ENCODE measurements around the gene DNPH1.

Gene DNPH1

DNA sequence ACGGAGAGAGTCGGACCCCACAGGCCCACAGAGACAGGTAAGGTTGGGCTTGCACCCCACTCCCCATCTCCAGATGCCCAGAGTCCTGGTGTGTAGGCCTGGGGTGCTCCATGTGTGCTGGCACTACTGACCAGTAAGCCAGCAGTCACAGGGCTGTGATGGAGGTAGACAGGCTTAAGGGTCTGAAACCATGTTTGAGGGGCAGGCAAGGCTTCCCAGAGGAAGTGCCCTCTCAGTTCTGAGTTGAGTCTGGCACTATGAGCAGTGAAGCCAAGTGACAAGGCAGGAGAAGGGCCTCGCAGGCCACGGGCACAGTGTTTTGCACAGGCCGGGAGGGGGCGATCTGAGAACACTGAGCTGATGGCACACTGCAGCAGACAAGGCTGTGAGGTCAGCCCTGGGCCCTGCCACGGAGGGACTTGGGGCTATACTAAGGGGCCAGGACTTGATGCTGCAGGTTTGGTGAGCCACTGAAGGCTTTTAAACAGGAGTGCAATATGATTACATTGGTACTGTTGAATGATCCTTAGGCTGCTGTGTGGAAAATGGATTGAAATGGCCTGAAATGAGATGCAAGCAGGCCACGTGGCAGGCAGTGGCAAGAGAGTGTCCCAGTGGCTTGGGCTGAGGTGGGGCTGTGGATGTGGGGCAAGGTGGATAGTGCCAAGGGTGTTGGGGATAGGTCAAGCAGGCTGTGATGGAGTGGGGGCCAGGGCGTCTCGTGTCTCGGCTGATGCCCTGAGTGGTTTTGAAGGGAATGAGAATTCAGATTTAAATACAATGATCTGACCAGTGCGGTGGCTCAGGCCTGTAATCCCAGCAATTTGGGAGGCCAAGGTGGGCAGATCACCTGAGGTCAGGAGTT lies 34.3 kb upstream of the DNPH1 start:
- DNase-seq (ENCODE audit: low read depth, low spot score) = no peak

DNA sequence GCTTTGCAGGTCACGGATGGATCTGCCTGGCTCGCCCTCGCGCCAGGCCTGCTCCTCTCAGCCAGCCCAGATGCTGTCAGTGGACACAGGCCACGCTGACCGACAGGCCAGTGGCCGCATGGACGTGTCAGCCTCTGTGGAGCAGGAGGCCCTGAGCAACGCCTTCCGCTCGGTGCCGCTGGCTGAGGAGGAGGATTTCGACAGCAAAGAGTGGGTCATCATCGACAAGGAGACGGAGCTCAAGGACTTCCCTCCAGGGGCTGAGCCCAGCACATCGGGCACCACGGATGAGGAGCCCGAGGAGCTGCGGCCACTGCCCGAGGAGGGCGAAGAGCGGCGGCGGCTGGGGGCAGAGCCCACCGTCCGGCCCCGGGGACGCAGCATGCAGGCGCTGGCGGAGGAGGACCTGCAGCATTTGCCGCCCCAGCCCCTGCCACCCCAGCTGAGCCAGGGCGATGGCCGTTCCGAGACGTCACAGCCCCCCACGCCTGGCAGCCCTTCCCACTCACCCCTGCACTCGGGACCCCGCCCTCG lies 33.6 kb upstream of the DNPH1 start:
- DNase-seq (ENCODE audit: low read depth, low spot score) = no peak

DNA sequence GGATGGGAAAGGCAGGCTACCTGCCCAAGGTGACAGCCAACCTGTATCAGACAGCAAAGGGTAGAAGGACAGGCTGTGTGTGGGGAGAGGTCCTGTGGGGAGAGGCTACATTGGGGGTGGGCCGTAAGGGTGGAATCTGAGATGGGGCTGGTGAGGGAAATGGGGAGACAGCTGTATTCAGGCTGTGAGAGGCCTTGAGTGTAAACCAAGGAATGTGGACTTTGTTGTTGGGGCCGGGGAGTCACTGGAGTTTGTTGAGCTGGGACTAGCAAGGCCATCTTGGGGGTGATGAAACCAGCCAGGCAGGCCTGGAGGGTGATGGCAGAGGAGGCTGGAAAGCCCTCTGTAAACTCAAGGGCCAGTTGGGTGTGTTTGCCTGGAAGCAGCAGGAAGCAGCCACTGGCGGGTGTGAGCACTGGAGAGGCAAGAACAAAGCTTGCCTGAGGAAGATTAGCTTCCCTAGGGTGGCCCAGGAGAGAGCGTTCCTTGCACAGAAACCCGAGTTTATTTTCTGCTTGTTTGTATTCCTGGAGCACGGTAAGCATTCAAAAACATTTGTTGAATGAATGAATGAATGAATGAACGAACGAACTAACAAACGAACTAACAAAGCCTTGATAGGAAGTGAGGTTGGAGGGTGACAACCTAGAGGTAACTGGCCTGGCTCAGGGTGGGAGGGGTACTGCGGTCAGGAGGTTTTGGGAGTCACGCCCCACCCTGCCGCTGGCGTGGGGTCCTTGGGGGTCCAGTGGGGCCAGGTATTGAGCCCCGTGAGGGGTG lies 32.9 kb upstream of the DNPH1 start:
- no peak for DNase-seq (ENCODE audit: low read depth, low spot score)

DNA sequence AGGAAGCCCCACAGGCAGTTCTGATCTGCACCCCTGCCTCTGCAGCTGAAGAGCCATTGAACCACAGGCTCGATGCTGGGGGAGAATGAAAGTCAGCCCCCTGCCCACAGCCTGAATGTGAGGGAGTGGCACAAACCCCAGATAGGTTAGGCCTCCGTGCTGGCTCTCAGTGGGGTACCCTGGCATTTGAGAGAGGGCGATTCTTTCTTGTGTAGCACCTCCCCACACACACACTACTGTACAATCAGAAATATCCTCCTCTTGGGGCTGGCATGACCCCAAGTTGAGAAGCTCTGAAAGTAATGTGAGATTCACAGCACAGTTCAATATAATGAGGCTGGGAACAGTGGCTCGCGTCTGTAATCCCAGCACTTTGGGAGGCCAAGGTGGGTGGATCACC lies 31.9 kb upstream of the DNPH1 start:
- DNase-seq (ENCODE audit: low read depth, low spot score) = no peak

DNA sequence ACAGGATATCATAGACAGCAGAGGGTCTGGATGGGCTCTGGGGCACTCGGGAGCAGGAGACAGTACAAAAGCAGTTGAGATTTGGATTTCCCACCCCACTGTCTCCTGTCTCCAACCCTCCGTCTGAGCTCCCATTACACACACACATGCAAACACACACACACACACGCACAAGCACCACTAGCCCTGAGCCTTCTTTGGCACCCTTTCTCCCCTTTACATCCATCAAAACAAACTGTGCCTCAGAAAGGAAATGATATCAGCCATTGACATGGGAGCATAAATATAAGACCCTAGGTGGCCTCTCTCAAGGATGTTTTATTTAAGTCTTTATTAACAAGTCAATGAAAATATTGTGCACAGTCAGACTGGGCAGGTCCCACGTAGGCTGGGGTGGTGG lies 31.5 kb upstream of the DNPH1 start:
- no peak for DNase-seq (ENCODE audit: low read depth, low spot score)

DNA sequence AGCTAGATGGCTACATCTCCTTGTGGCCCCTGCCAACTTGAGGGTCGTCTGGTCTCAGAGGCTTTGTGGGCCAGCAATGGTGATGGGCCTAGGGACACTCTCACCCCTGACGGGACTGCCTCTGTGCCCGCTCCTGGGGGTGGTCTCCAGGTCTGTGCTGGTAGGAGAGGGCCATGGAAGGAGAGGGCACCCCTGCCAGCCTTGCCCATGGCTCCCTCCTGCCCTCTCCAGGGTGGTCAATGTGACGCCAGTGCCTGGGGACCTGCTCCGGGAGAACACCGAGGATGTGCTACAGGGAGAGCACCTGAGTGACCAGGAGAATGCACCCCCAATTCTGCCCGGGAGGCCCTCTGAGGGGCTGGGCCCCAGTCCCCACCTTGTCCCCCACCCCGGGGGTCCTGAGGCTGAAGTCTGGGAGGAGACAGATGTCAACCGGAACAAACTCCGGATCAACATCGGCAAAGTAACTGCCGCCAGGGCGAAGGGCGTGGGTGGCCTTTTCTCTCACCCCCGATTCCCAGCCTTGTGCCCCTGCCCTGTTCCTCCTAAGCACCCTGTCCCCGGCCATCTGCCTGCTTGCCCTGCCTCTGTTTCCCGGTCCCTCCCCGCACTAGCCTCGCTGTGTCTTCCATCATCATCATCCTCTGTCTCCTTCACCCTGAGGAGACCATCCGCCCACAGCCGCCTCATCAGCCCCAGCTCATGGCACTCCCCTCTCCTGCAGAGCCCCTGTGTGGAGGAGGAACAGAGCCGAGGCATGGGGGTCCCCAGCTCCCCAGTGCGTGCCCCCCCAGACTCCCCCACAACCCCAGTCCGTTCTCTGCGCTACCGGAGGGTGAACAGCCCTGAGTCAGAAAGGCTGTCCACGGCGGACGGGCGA lies 29.8 kb upstream of the DNPH1 start:
- DNase-seq (ENCODE audit: low read depth, low spot score) = no peak

DNA sequence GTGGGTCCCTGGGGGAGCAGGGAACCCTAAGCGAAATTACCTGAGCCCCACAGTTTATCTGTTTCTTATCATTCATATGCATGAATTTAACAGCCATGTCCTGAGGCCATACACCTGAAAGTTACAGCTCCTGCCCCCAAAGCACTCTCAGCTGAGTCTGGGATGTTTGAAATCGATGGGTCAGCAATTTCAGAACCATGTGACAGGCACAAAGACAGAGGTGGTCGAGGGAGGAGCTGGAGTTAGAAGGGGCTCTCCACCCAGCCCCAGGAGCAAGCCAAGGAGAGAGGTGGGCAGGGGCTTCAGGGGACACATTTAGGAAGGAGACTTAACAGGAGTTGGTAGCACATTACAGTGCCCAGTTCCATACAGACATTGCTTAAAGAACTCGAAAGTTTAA lies 28.9 kb upstream of the DNPH1 start:
- DNase-seq (ENCODE audit: low read depth, low spot score) = no peak

DNA sequence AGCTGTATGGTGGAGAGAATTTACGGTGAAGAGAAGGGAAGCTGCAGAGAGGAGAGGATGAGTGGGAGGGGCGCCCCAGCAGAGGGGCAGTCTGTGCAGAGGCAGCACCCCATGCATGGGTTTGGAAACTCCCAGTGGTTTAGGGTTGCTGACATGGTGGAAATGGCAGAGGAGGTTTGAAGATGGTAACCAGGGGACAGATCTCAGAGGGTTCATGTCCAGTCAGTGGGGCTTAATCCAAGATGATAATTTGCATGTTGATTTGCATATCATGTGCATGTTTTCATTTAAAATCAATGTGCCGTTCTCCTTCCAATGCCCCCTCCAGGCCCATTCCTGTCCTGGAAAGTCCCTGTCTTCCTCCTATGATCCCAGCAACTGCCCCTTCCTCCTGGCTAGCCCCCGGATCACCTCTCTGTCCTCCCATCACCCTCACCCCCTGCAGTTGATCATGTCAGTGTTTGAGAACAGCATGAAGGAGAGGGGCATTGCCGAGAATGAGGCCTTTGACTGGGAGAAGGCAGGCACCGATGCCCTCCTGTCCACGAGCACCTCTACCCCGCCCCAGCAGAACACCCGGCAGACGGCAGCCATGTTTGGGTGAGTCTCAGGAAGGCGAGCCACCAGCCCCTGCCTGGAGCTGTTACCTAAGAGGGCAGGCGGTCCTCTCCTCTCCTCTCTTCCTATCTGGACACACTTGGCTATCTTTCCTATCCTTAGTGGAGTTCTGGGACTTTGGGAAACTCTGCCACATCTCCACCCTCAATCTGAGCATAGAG lies 28.3 kb upstream of the DNPH1 start:
- DNase-seq (ENCODE audit: low read depth, low spot score) = no peak

DNA sequence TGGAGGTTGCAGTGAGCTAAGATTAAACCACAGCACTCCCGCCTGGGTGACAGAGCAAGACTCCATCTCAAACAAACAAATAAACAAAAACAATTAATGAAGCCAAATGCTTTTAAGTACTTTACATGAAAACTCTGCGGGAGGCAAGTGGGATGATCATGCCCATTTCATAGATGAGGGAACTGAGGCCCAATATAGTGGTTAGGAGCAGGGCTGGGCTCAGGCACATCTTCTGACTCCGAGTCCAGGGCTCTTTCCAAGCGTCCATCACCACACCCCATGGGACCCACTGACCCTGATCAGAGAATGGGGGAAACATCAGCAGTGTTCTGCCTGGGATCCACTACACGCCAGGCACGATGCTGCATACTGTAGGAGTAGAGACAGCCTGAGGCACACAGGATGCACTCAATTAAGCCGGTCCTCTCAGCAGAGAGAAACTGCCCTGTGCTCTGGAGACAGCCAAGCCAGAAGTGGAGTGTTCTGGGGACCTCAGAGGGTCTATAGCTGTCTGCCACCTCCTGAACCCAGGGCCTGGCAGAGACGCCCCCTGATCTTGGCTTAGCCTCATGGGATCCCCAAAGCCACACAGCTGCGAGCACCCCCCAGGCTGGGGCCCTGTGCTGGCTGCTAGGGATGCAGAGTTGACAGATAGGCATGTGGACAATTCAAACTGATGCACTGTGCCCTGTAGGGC lies 27.5 kb upstream of the DNPH1 start:
- DNase-seq (ENCODE audit: low read depth, low spot score) = no peak

DNA sequence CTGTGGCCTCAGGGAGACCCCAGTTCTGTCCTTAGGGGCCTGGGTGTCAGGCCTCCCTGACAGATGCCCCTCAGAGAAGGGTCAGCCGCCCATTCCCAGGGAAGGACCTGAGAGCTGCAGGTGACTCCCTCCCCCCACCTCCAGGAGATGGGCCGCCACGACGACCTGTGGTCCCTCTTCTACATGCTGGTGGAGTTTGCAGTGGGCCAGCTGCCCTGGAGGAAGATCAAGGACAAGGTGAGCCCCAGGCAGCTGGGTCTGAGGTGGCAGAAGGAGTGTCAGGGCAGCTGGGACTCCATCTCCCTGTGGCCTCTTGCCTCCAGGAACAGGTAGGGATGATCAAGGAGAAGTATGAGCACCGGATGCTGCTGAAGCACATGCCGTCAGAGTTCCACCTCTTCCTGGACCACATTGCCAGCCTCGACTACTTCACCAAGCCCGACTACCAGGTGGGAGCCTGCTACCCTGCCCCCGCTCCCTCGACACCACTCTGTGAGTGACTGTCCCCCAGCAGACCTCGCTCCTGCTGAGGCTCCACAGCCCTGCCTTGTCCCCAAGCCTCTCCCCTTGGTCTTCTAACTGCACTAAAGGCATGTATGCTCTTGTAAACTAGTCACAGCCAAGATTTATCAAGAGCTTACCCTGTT lies 26.2 kb upstream of the DNPH1 start:
- no peak for DNase-seq (ENCODE audit: low read depth, low spot score)

DNA sequence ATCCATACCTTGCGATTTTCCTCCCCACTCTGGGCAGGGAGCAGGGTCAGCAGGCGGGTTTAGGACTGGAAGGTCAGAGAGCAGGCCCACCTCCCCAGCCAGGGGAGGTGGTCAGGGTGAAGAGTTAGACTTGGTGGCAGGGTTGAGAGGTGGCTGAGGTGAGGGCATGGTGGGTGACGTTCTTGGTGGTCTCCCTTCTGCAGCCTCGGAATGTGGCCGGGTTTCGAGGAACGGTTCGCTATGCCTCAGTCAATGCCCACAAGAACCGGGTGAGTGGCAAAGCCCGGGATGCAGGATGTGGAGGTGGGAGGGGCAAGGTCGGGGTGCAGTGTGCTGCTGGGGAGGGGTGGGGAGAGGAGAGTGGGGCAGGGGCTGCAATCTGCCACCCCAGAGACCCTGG lies 25.6 kb upstream of the DNPH1 start:
- no peak for DNase-seq (ENCODE audit: low read depth, low spot score)

DNA sequence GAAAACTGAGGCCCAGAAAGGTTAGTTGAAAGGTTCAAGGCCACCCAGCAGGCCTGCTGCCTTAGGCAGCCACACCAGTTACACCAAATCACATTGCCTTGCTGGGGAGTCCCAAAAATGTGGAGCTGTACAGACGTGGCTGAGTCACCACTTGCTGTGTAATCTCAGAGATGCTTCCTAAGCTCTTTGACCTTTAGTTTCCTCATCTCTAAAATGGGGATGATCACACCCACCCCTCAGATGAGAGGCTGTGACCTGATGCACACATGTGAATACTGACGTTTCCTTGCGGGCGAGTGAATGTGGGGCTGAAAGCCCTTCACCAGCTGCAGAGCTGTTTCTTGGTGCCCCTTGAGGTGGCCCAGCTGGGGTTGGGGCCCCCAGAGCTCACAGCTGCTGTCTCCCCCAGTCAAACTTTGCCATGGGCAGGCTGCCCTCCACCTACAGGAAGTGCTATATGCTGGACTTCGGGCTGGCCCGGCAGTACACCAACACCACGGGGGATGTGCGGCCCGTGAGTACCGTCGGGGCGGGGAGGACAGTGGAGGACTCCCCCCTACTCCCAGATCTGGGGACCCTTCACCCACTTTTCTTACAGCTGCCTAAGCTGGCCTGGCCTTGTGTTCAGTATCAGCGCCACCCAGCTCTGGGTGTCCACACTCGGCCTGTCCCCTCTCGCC lies 25.0 kb upstream of the DNPH1 start:
- no peak for DNase-seq (ENCODE audit: low read depth, low spot score)

DNA sequence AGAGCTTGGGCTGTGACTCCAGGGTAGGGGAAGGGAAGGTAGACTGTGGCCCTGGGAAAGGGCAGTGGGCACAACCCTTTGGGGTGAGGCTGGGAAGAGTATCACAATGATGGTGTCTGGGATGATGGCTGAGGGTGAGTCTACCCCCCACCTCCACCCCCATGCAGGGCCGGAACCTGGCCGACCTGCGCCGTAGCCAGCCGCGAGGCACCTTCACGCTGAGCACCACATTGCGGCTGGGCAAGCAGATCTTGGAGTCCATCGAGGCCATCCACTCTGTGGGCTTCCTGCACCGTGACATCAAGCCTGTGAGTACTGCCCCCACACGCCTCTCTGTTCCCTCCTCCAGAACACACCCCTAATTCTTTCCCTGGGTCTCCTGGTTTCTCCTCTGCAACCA lies 24.1 kb upstream of the DNPH1 start:
- DNase-seq (ENCODE audit: low read depth, low spot score) = no peak

DNA sequence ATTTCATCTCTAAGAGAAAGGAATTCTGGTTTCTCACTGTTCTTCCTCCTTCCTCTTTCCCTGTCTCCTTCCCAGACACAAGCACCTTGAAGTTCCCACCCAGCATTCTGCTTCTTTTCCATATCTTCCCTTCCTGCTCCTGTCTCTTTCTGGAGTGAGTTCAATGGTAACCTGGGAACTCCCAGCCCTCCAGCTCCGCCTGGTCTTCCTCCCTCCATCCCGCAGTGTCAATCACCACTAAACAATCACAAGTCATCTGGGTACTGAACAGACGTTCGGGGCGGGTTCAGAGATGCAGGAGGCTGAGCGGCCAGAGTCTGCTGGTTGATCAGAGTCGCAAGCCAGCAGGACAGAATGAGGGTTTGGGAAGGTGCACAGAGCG lies 21.7 kb upstream of the DNPH1 start:
- DNase-seq (ENCODE audit: low read depth, low spot score) = no peak

DNA sequence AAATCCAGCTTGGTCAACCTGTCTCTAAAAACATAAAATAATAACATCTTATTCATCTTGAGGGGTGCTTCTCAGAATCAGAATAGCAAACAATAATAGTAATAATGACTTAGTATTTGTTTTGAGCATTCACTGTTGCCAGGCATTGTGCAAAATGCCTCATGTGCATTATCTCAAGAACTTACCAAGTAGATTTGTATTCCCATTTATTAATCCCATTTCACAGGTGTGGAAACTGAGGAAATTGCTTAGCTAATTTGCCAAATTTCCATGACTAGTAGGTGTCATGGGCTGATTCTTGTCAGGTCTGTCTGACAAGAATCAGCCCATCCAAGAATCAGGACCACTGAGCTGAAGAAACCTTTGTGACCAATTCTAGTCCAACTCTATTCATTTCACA lies 19.5 kb upstream of the DNPH1 start:
- DNase-seq (ENCODE audit: low read depth, low spot score) = no peak

DNA sequence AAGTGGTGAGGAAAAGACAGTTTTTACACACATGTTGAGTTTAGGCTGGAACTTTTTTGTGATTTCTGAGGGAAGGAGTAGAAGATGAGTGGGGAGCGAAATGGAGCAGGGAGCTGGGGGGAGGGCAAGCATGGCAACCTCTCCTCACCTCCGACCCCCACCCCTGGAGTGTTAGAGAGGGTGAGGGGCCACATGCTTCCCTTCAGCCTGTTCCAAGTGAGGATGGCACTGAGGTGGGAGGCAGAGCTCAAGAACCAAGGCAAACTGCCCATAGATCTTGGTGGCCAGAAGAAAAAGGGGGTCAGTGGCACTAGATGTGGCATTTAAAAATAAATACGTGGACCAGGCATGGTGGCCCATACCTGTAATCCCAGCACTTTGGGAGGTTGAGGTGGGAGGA lies 18.8 kb upstream of the DNPH1 start:
- no peak for DNase-seq (ENCODE audit: low read depth, low spot score)

DNA sequence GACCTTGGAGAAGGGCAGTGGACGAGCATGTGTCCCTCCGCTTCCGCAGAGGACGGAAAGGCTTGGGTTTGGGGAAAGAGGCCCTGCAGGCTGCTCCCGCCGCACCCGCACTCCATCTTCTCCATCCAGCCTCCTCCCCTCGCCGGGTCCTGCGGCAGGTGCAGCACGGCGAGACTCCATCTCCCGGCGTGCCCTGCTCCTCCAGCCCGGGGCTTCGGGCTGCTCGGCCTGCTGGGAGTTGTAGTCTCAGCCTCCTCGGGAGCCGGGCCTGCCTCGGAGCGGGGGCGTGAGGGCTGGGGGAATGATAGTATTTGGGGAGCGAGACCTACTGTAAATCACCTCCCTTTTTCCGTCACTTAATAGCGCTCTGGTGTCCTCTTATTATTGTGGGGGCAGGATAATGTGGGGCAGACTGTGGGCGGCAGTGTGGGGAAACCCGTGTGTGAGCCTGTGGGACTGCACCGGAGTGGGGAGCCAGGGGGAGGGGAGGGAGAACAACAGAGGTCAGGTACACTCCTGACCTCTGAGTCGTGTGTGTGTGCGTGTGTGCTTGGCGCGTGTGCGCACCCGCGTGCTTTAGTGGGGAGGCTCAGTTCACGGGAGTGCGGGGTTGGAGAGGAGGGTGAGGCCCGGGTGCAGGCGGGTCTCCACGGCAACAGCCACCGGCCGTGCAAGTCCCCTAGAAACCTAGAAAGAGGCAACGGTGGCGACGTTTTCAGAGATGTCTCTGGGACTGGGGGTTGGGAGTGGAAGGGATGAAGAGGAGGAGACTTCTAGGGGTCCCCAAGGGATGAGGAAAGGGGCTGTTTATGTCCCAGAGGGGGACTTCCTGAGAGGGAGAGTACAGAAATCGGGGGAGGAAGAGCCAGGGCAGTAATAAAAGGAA lies 18.1 kb upstream of the DNPH1 start:
- DNase-seq (ENCODE audit: low read depth, low spot score) = no peak

All from smooth muscle cell of the brain vasculature (primary cell).